ENCODE measurements around the gene WFDC10A. TPM values are rescaled to one million over a fixed set of nuclear protein-coding genes. Genes with fewer than 3 reads are reported as not detected.
"Not testable (repeated sequence)": the region's sequence is repeated elsewhere in the genome, so short reads cannot be mapped to it uniquely, and the experiment has no call there.

Gene WFDC10A
- total RNA-seq, result not detected
- long read RNA-seq, result 0 reads

GRCh38 chr20:45629496-45630100 is at the start of gene WFDC10A:
TSS of gene WFDC10A (plus strand) at chr20:45629739. CDS start at chr20:45629814, 75 bp downstream.
- intact Hi-C loops (cut with DNase I), result no loop called here
- peak in 1 of 2 donors; percentile 74 for ATAC-seq
- DNase-seq, result no peak

- intact Hi-C loops (cut with DNase I), result no loop called here
- no peak for DNase-seq
- peak in 1 of 2 donors; percentile 77 for ATAC-seq
Measured at GRCh38 chr20:45581702-45582101, 47.8 kb upstream of the WFDC10A start.

GRCh38 chr20:45583502-45583901 is 46.0 kb upstream of the WFDC10A start:
- ATAC-seq, result no peak
- DNase-seq, result no peak
- intact Hi-C loops (cut with DNase I), result no loop called here

- intact Hi-C loops (cut with DNase I); ATAC-seq; DNase-seq: not testable (repeated sequence)
Measured at GRCh38 chr20:45584294-45584693, 45.2 kb upstream of the WFDC10A start.

- intact Hi-C loops (cut with DNase I); DNase-seq; ATAC-seq: not testable (repeated sequence)
Measured at GRCh38 chr20:45585986-45586385, 43.6 kb upstream of the WFDC10A start.

GRCh38 chr20:45588800-45589199 is 40.7 kb upstream of the WFDC10A start:
- intact Hi-C loops (cut with DNase I), result no loop called here
- DNase-seq, result no peak
- ATAC-seq, result no peak

- DNase-seq (no peak), ATAC-seq (peak in 1 of 2 donors; percentile 27)
- intact Hi-C loops (cut with DNase I), result no loop called here
Measured at GRCh38 chr20:45589725-45590124, 39.8 kb upstream of the WFDC10A start.

- no peak for DNase-seq
- no peak for ATAC-seq
- intact Hi-C loops (cut with DNase I), result no loop called here
Measured at GRCh38 chr20:45592574-45593189, 36.9 kb upstream of the WFDC10A start.

- ATAC-seq, result no peak
- intact Hi-C loops (cut with DNase I), result no loop called here
- no peak for DNase-seq
Measured at GRCh38 chr20:45593498-45593897, 36.0 kb upstream of the WFDC10A start.

GRCh38 chr20:45595235-45595634 is 34.3 kb upstream of the WFDC10A start:
- no peak for DNase-seq
- intact Hi-C loops (cut with DNase I), result no loop called here

GRCh38 chr20:45607810-45608209 is 21.7 kb upstream of the WFDC10A start:
- intact Hi-C loops (cut with DNase I), result no loop called here
- DNase-seq, result no peak
- ATAC-seq, result no peak

More at GRCh38 chr20:45595235-45595634, 34.3 kb upstream of the WFDC10A start:
- ATAC-seq, result no peak

GRCh38 chr20:45611054-45611453 is 18.5 kb upstream of the WFDC10A start:
- ATAC-seq, result no peak
- DNase-seq, result no peak
- intact Hi-C loops (cut with DNase I), result no loop called here

GRCh38 chr20:45612314-45612713 is 17.2 kb upstream of the WFDC10A start:
- intact Hi-C loops (cut with DNase I), result no loop called here
- DNase-seq (no peak), ATAC-seq (no peak)

GRCh38 chr20:45617591-45617990 is 11.9 kb upstream of the WFDC10A start:
- no peak for ATAC-seq

GRCh38 chr20:45621593-45621992 is 7.9 kb upstream of the WFDC10A start:
- intact Hi-C loops (cut with DNase I), result no loop called here
- no peak for DNase-seq
- no peak for ATAC-seq

More at GRCh38 chr20:45617591-45617990, 11.9 kb upstream of the WFDC10A start:
- intact Hi-C loops (cut with DNase I), result no loop called here
- DNase-seq, result no peak

GRCh38 chr20:45626540-45626939 is 3.0 kb upstream of the WFDC10A start:
- intact Hi-C loops (cut with DNase I), result no loop called here
- no peak for ATAC-seq

GRCh38 chr20:45630371-45630770 is 832 bp downstream of the WFDC10A start:
- no peak for ATAC-seq
- intact Hi-C loops (cut with DNase I), result no loop called here

More at GRCh38 chr20:45626540-45626939, 3.0 kb upstream of the WFDC10A start:
- no peak for DNase-seq

GRCh38 chr20:45631184-45631583 is 1.6 kb downstream of the WFDC10A start, which contains the start of gene WFDC9:
TSS of gene WFDC9 (minus strand) at chr20:45631284. CDS start at chr20:45610181, 21,103 bp downstream.
- DNase-seq (no peak), ATAC-seq (no peak)
- intact Hi-C loops (cut with DNase I), result no loop called here

More at GRCh38 chr20:45630371-45630770, 832 bp downstream of the WFDC10A start:
- no peak for DNase-seq

GRCh38 chr20:45636513-45636912 is 7.0 kb downstream of the WFDC10A start:
- intact Hi-C loops (cut with DNase I), result no loop called here
- DNase-seq (no peak), ATAC-seq (no peak)

- ATAC-seq, result no peak
- intact Hi-C loops (cut with DNase I), result no loop called here
- DNase-seq, result no peak
Measured at GRCh38 chr20:45639687-45640086, 10.1 kb downstream of the WFDC10A start.

GRCh38 chr20:45641076-45641475 is 11.5 kb downstream of the WFDC10A start:
- intact Hi-C loops (cut with DNase I); DNase-seq; ATAC-seq: not testable (repeated sequence)
